Right lobe of liver (tissue), 6 donors: Measurements from ENCODE around the gene TRIP12. TPM values are rescaled to one million over a fixed set of nuclear protein-coding genes. Genes with fewer than 3 reads are reported as not detected.
"Not testable (repeated sequence)": the region's sequence is repeated elsewhere in the genome, so short reads cannot be mapped to it uniquely, and the experiment has no call there.

Experiments
- ATAC-seq, 4 donors: fragments of 200-7000 bp; cut with Tn5 transposase; one replicate each; pipeline ENCODE4 v1.9.1; 2020; ENCODE audit warnings: mild to moderate bottlenecking in 4 of 4, moderate library complexity in 4 of 4
- DNase-seq, 3 donors: peaks; one replicate each; pipeline ENCODE4 v3.0.0-alpha.2; 2020
- H3K27ac ChIP-seq, 3 donors: fragments of 200-600 bp; one replicate each; pipeline ENCODE4 v1.8.0; 2022
- H3K27me3 ChIP-seq, 2 donors: fragments of 200-600 bp; one replicate each; pipeline ENCODE4 v1.8.0; 2022
- H3K36me3 ChIP-seq, 4 donors: fragments of 200-600 bp; sonication (generic) in 1 of 4; one replicate each; pipeline versions ENCODE4 v1.5.1 to v1.8.0; 2017 to 2022; ENCODE audit warnings: control low read depth in 1 of 4
- H3K4me1 ChIP-seq, 4 donors: fragments of 200-600 bp; sonication (generic) in 1 of 4; one replicate each; pipeline versions ENCODE4 v1.5.1 to v1.8.0; 2017 to 2022; ENCODE audit warnings: control low read depth in 1 of 4
- H3K4me3 ChIP-seq, 3 donors: fragments of 200-600 bp; one replicate each; pipeline ENCODE4 v1.8.0; 2022
- H3K9me3 ChIP-seq, 4 donors: fragments of 200-600 bp; sonication (generic) in 1 of 4; one replicate each; pipeline versions ENCODE4 v1.5.1 to v1.8.0; 2017 to 2022; ENCODE audit warnings: control low read depth in 1 of 4
- CTCF ChIP-seq, 4 donors: fragments of 200-600 bp in 3 of 4; fragments of 450-650 bp in 1 of 4; IDR thresholded peaks; one replicate each; pipeline versions ENCODE4 v1.5.1 to v1.8.0; 2016 to 2022; ENCODE audit warnings: antibody characterized with exemption in 4 of 4, mild to moderate bottlenecking in 2 of 4
- POLR2A ChIP-seq: fragments of 450-650 bp; IDR thresholded peaks from one replicate; pipeline ENCODE4 v1.6.1; 2017; ENCODE audit warnings: antibody characterized with exemption, mild to moderate bottlenecking
- WGBS: methylation state at CpG from one replicate; pipeline ENCODE4 v1.1.6; 2018; ENCODE audit warnings: low coverage, low lambda C conversion rate; ENCODE audit not compliant: insufficient coverage; ENCODE audit errors: missing lambda C conversion rate; 5-methylcytosine and 5-hydroxymethylcytosine counted together
- intact Hi-C, 2 donors: fragments of 100-400 bp; cut with DNase I; formaldehyde crosslinking; loops; one replicate each; pipeline versions ENCODE4 v1.11.2 to v1.14.1; 2022
- total RNA-seq, 6 experiments: library from RNA; depleted of rRNA in 2 of 6; stranded (reverse); fragments of >200 nt in 2 of 6; fragmentation: NEBNext Ultra II Directional in 3 of 6; extraction: Animal tissue kit (Norgen Biotek cat#: 25700) in 3 of 6; gene quantifications; one replicate each; pipeline versions ENCODE4 v1.1.0 to v1.2.4, GENCODE V29; 2016 to 2023
- donor health status: DM: no; HTN: yes; CAD: no.
- donor health status: DM: no; HTN: no; CAD: no.
- donor health status: DM: no; HTN: no; CAD: no.
- donor health status: DM: no; HTN: yes; CAD: no.
- donor health status: DM: no; HTN: yes; CAD: no.

TRIP12 gene
- total RNA-seq, 6 experiments from 2014 or later, result 66.5 to 98.0 (median 85.4) TPM

- Histone ChIP-seq H3K4me1 (no peaks in the 10 kb centered on the region), H3K4me3 (no peak overlapping the region), H3K9me3 (no peaks in the 10 kb centered on the region), H3K27me3 (no peaks in the 10 kb centered on the region), H3K36me3 (peaks cover 0 to 9% (median 0%) of the 10 kb centered on the region in 4 donors), H3K27ac (no peak overlapping the region)
- TF ChIP-seq POLR2A (no peak), CTCF (IDR thresholded peaks at IDR 0.05) (no peak)
- WGBS, result 79% methylated on average over 4 of the region's 4 CpGs
- no peak for DNase-seq
- intact Hi-C loops, result no loop called here
- no peak for ATAC-seq
Observed at GRCh38 chr2:229843613-229844012, 78.2 kb downstream of the TRIP12 start.

- ATAC-seq, result no peak
Observed at GRCh38 chr2:229838729-229839128, 83.1 kb downstream of the TRIP12 start.

GRCh38 chr2:229836847-229837246 lies 85.0 kb downstream of the TRIP12 start:
- 88% methylated on average over 7 of the region's 7 CpGs for WGBS
- Histone ChIP-seq H3K27me3 (no peaks in the 10 kb centered on the region), H3K27ac (no peak overlapping the region), H3K9me3 (no peaks in the 10 kb centered on the region), H3K4me1 (no peaks in the 10 kb centered on the region), H3K4me3 (no peak overlapping the region), H3K36me3 (peaks cover 0 to 19% (median 0%) of the 10 kb centered on the region in 4 donors)
- TF ChIP-seq CTCF (IDR thresholded peaks at IDR 0.05), result no peak
- TF ChIP-seq POLR2A, result no peak
- intact Hi-C loops, result no loop called here
- DNase-seq (no peak), ATAC-seq (no peak)

More at GRCh38 chr2:229838729-229839128, 83.1 kb downstream of the TRIP12 start:
- Histone ChIP-seq H3K4me1 (no peaks in the 10 kb centered on the region), H3K4me3 (no peak overlapping the region), H3K27me3 (no peaks in the 10 kb centered on the region), H3K27ac (no peak overlapping the region), H3K36me3 (peaks cover 0 to 19% (median 0%) of the 10 kb centered on the region in 4 donors), H3K9me3 (no peaks in the 10 kb centered on the region)
- intact Hi-C loops, result no loop called here
- DNase-seq, result no peak
- no peak for TF ChIP-seq CTCF (IDR thresholded peaks at IDR 0.05)
- TF ChIP-seq POLR2A, result no peak
- WGBS, result 70% methylated on average over 6 of the region's 6 CpGs

- 77% methylated on average over 3 of the region's 3 CpGs for WGBS
- DNase-seq (no peak), ATAC-seq (no peak)
- H3K4me3 ChIP-seq, result no peak overlapping the region
- no peaks in the 10 kb centered on the region for H3K9me3 ChIP-seq
- H3K27ac ChIP-seq, result no peak overlapping the region
- no peaks in the 10 kb centered on the region for H3K4me1 ChIP-seq
- intact Hi-C loops, result no loop called here
- H3K27me3 ChIP-seq, result no peaks in the 10 kb centered on the region
- peaks cover 0 to 23% (median 1%) of the 10 kb centered on the region in 4 donors for H3K36me3 ChIP-seq
- TF ChIP-seq POLR2A (no peak), CTCF (IDR thresholded peaks at IDR 0.05) (no peak)
Observed at GRCh38 chr2:229835596-229836283, 86.1 kb downstream of the TRIP12 start.

- DNase-seq, intact Hi-C loops, ATAC-seq, H3K27me3 ChIP-seq, H3K27ac ChIP-seq, H3K4me3 ChIP-seq, H3K9me3 ChIP-seq, H3K4me1 ChIP-seq: not testable (repeated sequence)
- H3K36me3 ChIP-seq, result peaks cover 0 to 27% (median 3%) of the 10 kb centered on the region in 4 donors
- WGBS, result 95% methylated on average over 4 of the region's 4 CpGs
Observed at GRCh38 chr2:229834368-229834767, 87.4 kb downstream of the TRIP12 start.
